ENCODE results near the gene GPRC5B. TPM values are rescaled to one million over a fixed set of nuclear protein-coding genes. Genes with fewer than 3 reads are reported as not detected.

Gene GPRC5B
- total RNA-seq, 4 donors from 2014 or later: 1.9 to 17.3 (median 5.1) TPM

GRCh38 chr16:19914877-19915276 is 30.2 kb upstream of the GPRC5B start:
- DNase-seq: no peak
- intact Hi-C loops (cut with DNase I; ENCODE audit: low total_unique reads) (loop anchor here (5.0 kb wide), 1 partner anchor 467 kb away; no protein-coding TSS in a partner anchor), in situ Hi-C loops (cut with MboI; ENCODE audit: low pct_ligation_motif_present in 1 of 4, low pct_unique_long_range_greater_than_20kb in 1 of 4, low sequenced_read_pairs in 3 of 4) (loop anchor here in 1 of 4 donors (25.0 kb wide), 1 partner anchor 472 kb away; no protein-coding TSS in a partner anchor)
- no peaks in the 10 kb centered on the region for H3K9me3 ChIP-seq
- no peak overlapping the region for H3K27ac ChIP-seq
- no peaks in the 10 kb centered on the region for H3K36me3 ChIP-seq
- no peaks in the 10 kb centered on the region for H3K4me1 ChIP-seq
- 75 to 88% methylated on average over 6 to 7 of the region's 7 CpGs for WGBS, 2 donors (ENCODE audit: low coverage in 1 of 2)
- TF ChIP-seq POLR2A (IDR thresholded peaks at IDR 0.05): no peak
- TF ChIP-seq POLR2AphosphoS5 (IDR thresholded peaks at IDR 0.05): no peak
- no peak for TF ChIP-seq EP300 (IDR thresholded peaks at IDR 0.05; ENCODE audit: low read depth)
- no peak for TF ChIP-seq CTCF (IDR thresholded peaks at IDR 0.05)
- H3K27me3 ChIP-seq: no peaks in the 10 kb centered on the region
- no peak overlapping the region for H3K4me3 ChIP-seq

GRCh38 chr16:19913340-19913645 is 28.6 kb upstream of the GPRC5B start:
- TF ChIP-seq POLR2AphosphoS5 (IDR thresholded peaks at IDR 0.05): no peak
- no peak for TF ChIP-seq POLR2A (IDR thresholded peaks at IDR 0.05)
- TF ChIP-seq CTCF (IDR thresholded peaks at IDR 0.05): no peak
- TF ChIP-seq EP300 (IDR thresholded peaks at IDR 0.05; ENCODE audit: low read depth): no peak
- no peaks in the 10 kb centered on the region for H3K27me3 ChIP-seq
- H3K9me3 ChIP-seq: no peaks in the 10 kb centered on the region
- no peaks in the 10 kb centered on the region for H3K36me3 ChIP-seq
- H3K4me3 ChIP-seq: no peak overlapping the region
- no peak overlapping the region for H3K27ac ChIP-seq
- in situ Hi-C loops (cut with MboI; ENCODE audit: low pct_ligation_motif_present in 1 of 4, low pct_unique_long_range_greater_than_20kb in 1 of 4, low sequenced_read_pairs in 3 of 4): loop anchor here in 1 of 4 donors (25.0 kb wide), 1 partner anchor 474 kb away; no protein-coding TSS in a partner anchor
- WGBS, 2 donors (ENCODE audit: low coverage in 1 of 2): 51 to 80% methylated on average over 2 of the region's 2 CpGs
- no peaks in the 10 kb centered on the region for H3K4me1 ChIP-seq
- DNase-seq: no peak
- intact Hi-C loops (cut with DNase I; ENCODE audit: low total_unique reads): loop anchor here (5.0 kb wide), 1 partner anchor 469 kb away; no protein-coding TSS in a partner anchor

GRCh38 chr16:19912455-19913339 is 28.0 kb upstream of the GPRC5B start:
- whole genome bisulfite sequencing, 2 donors (ENCODE audit: low coverage in 1 of 2): 84 to 93% methylated on average over 3 to 22 of the region's 22 CpGs
- DNase-seq: no peak
- H3K27me3 ChIP-seq: no peaks in the 10 kb centered on the region
- H3K4me1 ChIP-seq: no peaks in the 10 kb centered on the region
- H3K9me3 ChIP-seq: no peaks in the 10 kb centered on the region
- TF ChIP-seq EP300 (IDR thresholded peaks at IDR 0.05; ENCODE audit: low read depth): no peak
- no peak for TF ChIP-seq POLR2A (IDR thresholded peaks at IDR 0.05)
- TF ChIP-seq POLR2AphosphoS5 (IDR thresholded peaks at IDR 0.05): no peak
- TF ChIP-seq CTCF (IDR thresholded peaks at IDR 0.05): no peak
- in situ Hi-C loops (cut with MboI; ENCODE audit: low pct_ligation_motif_present in 1 of 4, low pct_unique_long_range_greater_than_20kb in 1 of 4, low sequenced_read_pairs in 3 of 4): loop anchor here in 1 of 4 donors (25.0 kb wide), 1 partner anchor 475 kb away; no protein-coding TSS in a partner anchor
- no peak overlapping the region for H3K4me3 ChIP-seq
- intact Hi-C loops (cut with DNase I; ENCODE audit: low total_unique reads): loop anchor here (5.0 kb wide), 1 partner anchor 470 kb away; no protein-coding TSS in a partner anchor
- no peaks in the 10 kb centered on the region for H3K36me3 ChIP-seq
- no peak overlapping the region for H3K27ac ChIP-seq

GRCh38 chr16:19911747-19912454 is 27.3 kb upstream of the GPRC5B start:
- H3K9me3 ChIP-seq: no peaks in the 10 kb centered on the region
- H3K27ac ChIP-seq: no peak overlapping the region
- intact Hi-C loops (cut with DNase I; ENCODE audit: low total_unique reads) (loop anchor here (5.0 kb wide), 1 partner anchor 470 kb away; no protein-coding TSS in a partner anchor), in situ Hi-C loops (cut with MboI; ENCODE audit: low pct_ligation_motif_present in 1 of 4, low pct_unique_long_range_greater_than_20kb in 1 of 4, low sequenced_read_pairs in 3 of 4) (loop anchor here in 1 of 4 donors (25.0 kb wide), 1 partner anchor 475 kb away; no protein-coding TSS in a partner anchor)
- H3K36me3 ChIP-seq: no peaks in the 10 kb centered on the region
- H3K27me3 ChIP-seq: no peaks in the 10 kb centered on the region
- DNase-seq: no peak
- TF ChIP-seq POLR2AphosphoS5 (IDR thresholded peaks at IDR 0.05): no peak
- no peak for TF ChIP-seq EP300 (IDR thresholded peaks at IDR 0.05; ENCODE audit: low read depth)
- TF ChIP-seq CTCF (IDR thresholded peaks at IDR 0.05): no peak
- no peak for TF ChIP-seq POLR2A (IDR thresholded peaks at IDR 0.05)
- WGBS, 2 donors (ENCODE audit: low coverage in 1 of 2): 68% methylated on average over 8 of the region's 8 CpGs; no CpG with 5 or more reads in 1 of the 2 donors
- no peaks in the 10 kb centered on the region for H3K4me1 ChIP-seq
- no peak overlapping the region for H3K4me3 ChIP-seq

Data from transverse colon (tissue), 4 donors.